PC-3 (cell line): ENCODE results near the gene HTR3A. TPM values are rescaled to one million over a fixed set of nuclear protein-coding genes. Genes with fewer than 3 reads are reported as not detected.

Source experiments
- ATAC-seq: fragments of 200-7000 bp; cut with Tn5 transposase; 2 replicates; pipeline ENCODE4 v1.9.1; 2020; ENCODE audit warnings: mild to moderate bottlenecking, moderate library complexity
- Bru-seq: library from RNA; stranded (reverse); fragments of 400-500 nt; gene quantifications from one replicate; lab custom pipeline; 2021; lab: Mats Ljungman, UMichigan
- BruChase-seq, 2 experiments: library from RNA; stranded (reverse); fragments of 400-500 nt; gene quantifications; one replicate each; lab custom pipeline; 2021; lab: Mats Ljungman, UMichigan
- BruUV-seq: library from RNA; stranded (reverse); fragments of 400-500 nt; replicated peaks from 2 replicates; lab custom pipeline; 2021; lab: Mats Ljungman, UMichigan
- CTCF ChIA-PET: fragments of 300-600 bp; sonication (Branson Sonifier 250); formaldehyde crosslinking; loops from one replicate; lab custom pipeline; 2022; ENCODE audit warnings: antibody characterized with exemption; lab: Charles Lee
- POLR2A ChIA-PET: fragments of 300-600 bp; sonication (Branson Sonifier 250); formaldehyde crosslinking; loops from one replicate; lab custom pipeline; 2022; ENCODE audit warnings: antibody characterized with exemption; ENCODE audit not compliant: unreplicated experiment; lab: Charles Lee
- DNase-seq: peaks from one replicate; pipeline ENCODE4 v3.0.0-alpha.2; 2015
- H2AFZ ChIP-seq: fragments of 300-600 bp; sonication (generic); 2 replicates; pipeline ENCODE4 v1.6.0; 2016; ENCODE audit warnings: antibody characterized with exemption, low read length
- H3F3A ChIP-seq: fragments of 300-600 bp; sonication (generic); one replicate; pipeline ENCODE4 v1.6.0; 2017; ENCODE audit warnings: antibody characterized with exemption, low read length, control low read depth, mild to moderate bottlenecking; ENCODE audit not compliant: unreplicated experiment
- H3K27ac ChIP-seq: fragments of 300-600 bp; sonication (generic); 2 replicates; pipeline ENCODE4 v1.5.1; 2016; ENCODE audit warnings: mild to moderate bottlenecking, low read length
- H3K27me3 ChIP-seq: fragments of 300-600 bp; sonication (generic); 2 replicates; pipeline ENCODE4 v1.6.1; 2016; ENCODE audit warnings: low read length, mixed read lengths
- H3K36me3 ChIP-seq: fragments of 300-600 bp; sonication (generic); 2 replicates; pipeline ENCODE4 v1.6.1; 2016; ENCODE audit warnings: low read depth, mixed run types, low read length, mixed read lengths
- H3K4me1 ChIP-seq: fragments of 300-600 bp; sonication (generic); 2 replicates; pipeline ENCODE4 v1.5.1; 2016; ENCODE audit warnings: low read length; ENCODE audit not compliant: insufficient read depth
- H3K4me2 ChIP-seq: fragments of 300-600 bp; sonication (generic); 2 replicates; pipeline ENCODE4 v1.6.0; 2016; ENCODE audit warnings: low read length
- H3K4me3 ChIP-seq: fragments of 300-600 bp; sonication (generic); 2 replicates; pipeline ENCODE4 v1.5.1; 2016; ENCODE audit warnings: mild to moderate bottlenecking, low read length, mixed read lengths
- H3K79me2 ChIP-seq: fragments of 300-600 bp; sonication (generic); 2 replicates; pipeline ENCODE4 v1.6.1; 2017; ENCODE audit warnings: low read length, mixed read lengths
- H3K9ac ChIP-seq: fragments of 300-600 bp; sonication (generic); 2 replicates; pipeline ENCODE4 v1.6.0; 2016; ENCODE audit warnings: mild to moderate bottlenecking, low read length
- H3K9me2 ChIP-seq: fragments of 300-600 bp; sonication (generic); replicated peaks from 2 replicates; pipeline ENCODE4 v1.6.1; 2016; ENCODE audit warnings: mixed run types, low read length, mixed read lengths
- H3K9me3 ChIP-seq: fragments of 300-600 bp; sonication (generic); 2 replicates; pipeline ENCODE4 v1.6.1; 2016; ENCODE audit warnings: low read length, mixed read lengths
- H4K20me1 ChIP-seq: fragments of 300-600 bp; sonication (generic); 2 replicates; pipeline ENCODE4 v1.6.1; 2016; ENCODE audit warnings: low read length, mixed read lengths
- CTCF ChIP-seq: fragments of 300-600 bp; sonication (generic); conservative IDR thresholded peaks from 2 replicates; pipeline ENCODE4 v1.5.1; 2017; ENCODE audit warnings: antibody characterized with exemption, low read depth, mild to moderate bottlenecking, low read length
- EZH2 ChIP-seq: fragments of 300-600 bp; sonication (generic); IDR thresholded peaks from one replicate; pipeline ENCODE4 v1.6.1; 2017; ENCODE audit warnings: antibody characterized with exemption, mild to moderate bottlenecking, low read length; ENCODE audit not compliant: unreplicated experiment
- EZH2phosphoT487 ChIP-seq: fragments of 300-600 bp; sonication (generic); IDR thresholded peaks from 2 replicates; pipeline ENCODE4 v1.6.1; 2018; ENCODE audit warnings: mild to moderate bottlenecking, antibody characterized with exemption, low read length, borderline replicate concordance
- intact Hi-C: fragments of 100-400 bp; cut with micrococcal nuclease; formaldehyde crosslinking; loops from 2 replicates; pipeline ENCODE4 v1.9.0; 2023
- long read RNA-seq: library from polyadenylated mRNA; unstranded; transcript quantifications from one replicate; pipeline ENCODE4 v2.0.0, GENCODE V29; 2021; ENCODE audit not compliant: unreplicated experiment
- total RNA-seq: library from RNA; depleted of rRNA; stranded (reverse); fragments of >200 nt; gene quantifications from 2 replicates; pipeline ENCODE4 v1.2.3, GENCODE V29; 2014; rRNA removed

Gene HTR3A
- total RNA-seq (not detected in 2 replicates), Bru-seq, nascent RNA (not detected), BruChase-seq, experiment 1, labeled RNA remaining after a 6-hour chase (not detected), BruChase-seq, experiment 2, labeled RNA remaining after a 2-hour chase (not detected)
- long read RNA-seq: 0 reads

GRCh38 chr11:113974741-113975470 is at the start of gene HTR3A:
TSS of gene HTR3A (plus strand) at chr11:113975108. CDS start at chr11:113975326, 218 bp downstream.
- Histone ChIP-seq H4K20me1 (no peaks in the 10 kb centered on the region), H3K27me3 (peaks cover 85% of the 10 kb centered on the region), H3K79me2 (no peaks in the 10 kb centered on the region), H3K9me3 (no peaks in the 10 kb centered on the region), H3K9ac (no peak within 1 kb of the TSS), H3K4me2 (no peak within 1 kb of the TSS), H3K4me3 (no peak within 1 kb of the TSS), H3F3A (no peaks in the 10 kb centered on the region), H3K36me3 (no peaks in the 10 kb centered on the region), H3K4me1 (no peaks in the 10 kb centered on the region), H3K27ac (no peak within 1 kb of the TSS), H2AFZ (no peak within 1 kb of the TSS), H3K9me2 (no peaks in the 10 kb centered on the region)
- TF ChIP-seq CTCF: no peak
- no peak for TF ChIP-seq EZH2phosphoT487
- TF ChIP-seq EZH2: no peak
- intact Hi-C loops: no loop called here
- BruUV-seq: no TSS peak
- ATAC-seq (peak; percentile 58), DNase-seq (peak; percentile 52)
- ChIA-PET POLR2A (no interaction called here), CTCF (no interaction called here)

GRCh38 chr11:113926273-113927197 is 48.4 kb upstream of the HTR3A start:
- ATAC-seq (peak; percentile 79), DNase-seq (peak; percentile 52)
- peaks cover 9% of the 10 kb centered on the region; the same call in 1 of the 2 replicates for H3K4me1 ChIP-seq
- H3F3A ChIP-seq: no peaks in the 10 kb centered on the region
- no peaks in the 10 kb centered on the region for H3K9me3 ChIP-seq
- H3K27me3 ChIP-seq: peaks cover 34% of the 10 kb centered on the region
- no peaks in the 10 kb centered on the region for H3K79me2 ChIP-seq
- no peaks in the 10 kb centered on the region for H4K20me1 ChIP-seq
- no TSS peak for BruUV-seq
- H2AFZ ChIP-seq: no peak overlapping the region
- no peak overlapping the region for H3K27ac ChIP-seq
- H3K4me2 ChIP-seq: peak overlapping the region; percentile 45
- no peak overlapping the region for H3K9ac ChIP-seq
- H3K9me2 ChIP-seq: no peaks in the 10 kb centered on the region
- TF ChIP-seq EZH2 (no peak), CTCF (no peak), EZH2phosphoT487 (no peak)
- intact Hi-C loops: no loop called here
- POLR2A ChIA-PET: no interaction called here
- CTCF ChIA-PET: no interaction called here
- H3K4me3 ChIP-seq: peak overlapping the region; percentile 16; the same call in 1 of the 2 replicates
- no peaks in the 10 kb centered on the region for H3K36me3 ChIP-seq
